Measurements from ENCODE around the gene ZNF714.
A peak's percentile ranks its signal among the peaks of the same experiment; 100 is the strongest.
"Not testable (repeated sequence)": the region's sequence is repeated elsewhere in the genome, so short reads cannot be mapped to it uniquely, and the experiment has no call there.

ZNF714 gene

DNA sequence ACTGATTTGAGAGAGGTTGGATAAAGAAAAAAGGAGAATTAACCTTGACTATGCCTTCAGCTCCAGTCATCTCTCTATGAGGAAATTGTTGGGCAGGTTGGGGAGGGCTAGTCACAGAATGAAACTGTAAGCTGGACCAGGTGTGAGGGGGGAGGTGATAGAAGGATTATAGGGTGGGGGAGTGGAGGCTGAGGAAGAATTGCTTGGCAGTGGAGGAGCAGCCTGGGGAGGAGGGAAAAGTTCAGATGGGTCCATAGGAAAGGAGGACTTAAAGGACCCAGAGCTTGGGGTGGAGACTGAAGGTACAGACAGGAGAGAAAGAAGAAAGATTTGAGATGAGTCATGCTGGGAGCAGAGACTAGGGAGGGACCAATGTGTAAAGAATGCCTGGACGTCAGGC, 51.6 kb downstream of the ZNF714 start:
- DNase-seq = no peak

GRCh38 chr19:21134934-21135366, 52.9 kb downstream of the ZNF714 start:
- no peak for DNase-seq

GRCh38 chr19:21135433-21135832, 53.4 kb downstream of the ZNF714 start:
- DNase-seq = no peak

DNA sequence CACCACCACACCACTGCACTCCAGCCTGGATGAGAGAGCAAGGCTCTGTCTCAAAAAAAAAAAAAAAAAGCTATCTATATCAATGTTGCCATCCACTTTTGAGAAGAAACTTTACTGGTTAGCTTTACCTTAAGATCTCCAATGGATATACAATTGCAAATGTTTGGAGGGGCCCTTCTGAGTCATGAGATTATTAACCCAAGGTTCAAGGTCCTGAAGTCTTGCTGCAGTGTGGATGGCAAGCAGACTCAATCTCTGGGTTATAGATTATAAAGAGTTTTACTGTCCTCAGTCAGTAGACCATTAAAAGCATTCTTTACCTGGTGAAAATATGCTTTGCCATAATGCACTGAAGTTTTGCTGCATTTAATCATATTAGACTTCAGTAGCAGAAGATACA, 56.1 kb downstream of the ZNF714 start:
- DNase-seq = no peak

DNA sequence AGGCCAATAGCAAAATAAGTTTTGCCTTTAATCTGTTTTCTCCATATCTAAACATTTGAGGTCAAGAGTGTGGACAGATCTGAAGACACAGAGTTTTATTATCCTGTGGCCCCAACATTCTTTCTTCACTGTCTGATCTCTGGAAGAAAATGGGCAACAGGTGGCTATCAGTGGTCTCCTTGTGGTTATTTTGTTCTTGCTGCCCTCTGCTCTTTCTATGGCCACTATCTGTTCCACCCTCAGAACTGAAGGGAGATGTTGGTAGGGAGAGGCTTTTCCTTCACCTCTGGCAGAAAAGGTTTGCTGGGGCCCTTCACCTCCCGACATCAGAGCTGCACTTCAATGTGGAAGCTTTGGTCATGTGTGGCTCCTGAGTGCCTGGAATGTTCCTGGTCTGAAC, 59.0 kb downstream of the ZNF714 start:
- not testable (repeated sequence) for DNase-seq

GRCh38 chr19:21141787-21142464, 59.9 kb downstream of the ZNF714 start, which contains the start of gene ZNF431:
ZNF431 (plus strand) TSS chr19:21142040; CDS start chr19:21142184, 144 bp downstream.
- DNase-seq = peak; percentile 89

DNA sequence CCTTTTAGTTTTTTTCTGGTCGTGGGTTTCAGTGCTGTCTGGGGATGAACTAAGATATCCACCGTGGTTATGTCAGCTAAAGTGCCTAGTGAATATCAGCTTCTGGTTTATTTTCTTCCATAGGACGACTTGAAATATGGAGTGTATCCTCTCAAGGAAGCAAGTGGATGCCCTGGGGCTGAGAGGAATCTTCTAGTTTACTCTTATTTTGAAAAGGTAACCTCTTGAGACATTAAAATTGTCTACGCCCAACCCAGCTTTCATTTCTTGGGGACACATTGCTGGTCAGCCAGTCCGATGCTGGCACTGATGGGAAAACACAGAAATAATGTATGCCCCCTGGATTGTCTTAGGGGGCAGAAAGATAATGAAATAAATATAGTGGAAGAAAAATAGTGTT, 61.4 kb downstream of the ZNF714 start:
- DNase-seq = no peak

- no peak for DNase-seq
Observed at GRCh38 chr19:21143854-21144253, 61.9 kb downstream of the ZNF714 start.

DNA sequence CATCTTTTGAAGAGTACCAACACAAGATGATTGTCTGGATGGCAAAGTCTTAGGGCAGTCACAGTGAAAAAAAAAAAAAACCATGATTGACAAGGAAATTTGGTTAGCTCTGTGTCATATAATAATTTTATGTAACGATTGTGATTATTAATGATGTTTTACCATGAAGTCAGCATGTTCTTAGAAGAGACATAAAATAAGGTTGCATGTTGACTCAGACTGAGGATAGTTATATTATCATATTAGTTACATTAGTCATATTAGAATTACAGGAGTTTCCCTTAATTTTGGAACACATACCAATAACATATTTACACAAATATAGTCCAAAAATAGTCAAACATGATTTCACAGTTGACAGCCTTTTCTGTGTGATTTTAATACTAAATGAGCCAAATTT, 65.5 kb downstream of the ZNF714 start:
- no peak for DNase-seq

GRCh38 chr19:21148681-21149080, 66.7 kb downstream of the ZNF714 start:
- no peak for DNase-seq

DNA sequence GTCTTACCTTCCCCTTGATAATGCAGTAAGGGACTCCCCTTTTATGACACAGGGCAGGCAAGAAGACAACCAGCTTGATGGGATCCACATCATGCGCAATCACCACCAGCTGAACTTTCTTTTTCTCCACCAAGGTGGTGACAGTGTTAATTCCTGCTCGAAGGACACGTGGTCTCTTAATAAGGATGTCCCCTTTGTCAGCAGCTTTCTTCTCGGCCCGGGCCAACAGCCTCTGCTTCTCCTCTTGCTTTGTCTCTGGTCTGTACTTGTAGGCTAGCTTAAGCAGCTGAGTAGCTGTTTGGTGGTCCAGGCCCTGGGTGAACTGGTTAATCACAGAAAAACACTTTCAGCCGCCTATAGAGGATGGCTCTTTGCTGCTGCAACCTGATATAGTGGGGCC, 67.9 kb downstream of the ZNF714 start:
- DNase-seq = no peak

- no peak for DNase-seq
Observed at GRCh38 chr19:21151460-21151859, 69.5 kb downstream of the ZNF714 start.

DNA sequence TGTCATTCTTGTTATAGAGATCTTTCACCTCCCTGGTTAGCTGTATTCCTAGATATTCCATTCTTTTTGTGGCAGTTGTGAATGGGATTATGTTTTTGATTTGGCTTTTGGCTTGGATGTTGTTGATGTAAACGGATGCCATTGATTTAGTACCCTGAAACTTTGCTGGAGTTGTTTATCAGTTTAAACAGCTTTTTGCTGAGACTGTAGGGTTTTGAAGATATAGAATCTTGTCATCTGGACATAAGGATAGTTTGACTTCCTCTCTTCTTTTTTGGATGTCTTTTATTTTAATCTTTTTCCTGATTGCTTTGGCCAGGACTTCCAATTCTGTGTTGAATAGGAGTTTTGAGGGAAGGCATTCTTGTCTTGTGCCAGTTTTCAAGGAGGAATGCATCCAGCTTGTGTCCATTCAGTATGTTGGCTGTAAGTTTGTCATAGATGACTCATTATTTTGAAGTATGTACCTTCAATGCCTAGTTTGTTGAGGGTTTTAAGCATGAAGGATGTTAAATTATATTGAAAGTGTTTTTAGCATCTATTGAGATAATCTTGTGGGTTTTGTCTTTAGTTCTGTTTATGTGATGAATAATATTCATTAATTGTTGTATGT, 76.6 kb downstream of the ZNF714 start:
- DNase-seq = no peak

- no peak for DNase-seq
Observed at GRCh38 chr19:21164541-21164940, 82.5 kb downstream of the ZNF714 start.

DNA sequence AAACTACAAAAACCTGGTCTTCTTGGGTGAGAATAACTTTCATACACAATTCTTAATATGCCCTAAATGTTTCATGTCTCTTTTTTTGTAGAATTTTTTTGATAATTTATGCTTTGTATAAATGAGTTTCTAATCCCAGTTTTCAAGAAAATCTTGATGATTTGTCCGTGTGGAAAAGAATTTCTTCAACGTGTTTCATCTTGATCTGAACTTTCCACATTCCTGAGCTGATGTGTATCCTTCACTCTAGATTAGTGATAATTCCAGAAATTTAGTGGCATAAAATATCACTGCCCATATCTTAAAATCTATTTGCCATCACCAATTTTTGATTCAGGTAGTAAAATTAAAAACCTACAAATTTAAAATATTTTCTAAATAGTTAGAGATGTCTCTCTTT, 84.4 kb downstream of the ZNF714 start:
- DNase-seq = no peak
